ENCODE data around the gene KCNRG. TPM values are rescaled to one million over a fixed set of nuclear protein-coding genes. Genes with fewer than 3 reads are reported as not detected.

Gene KCNRG, protein sequence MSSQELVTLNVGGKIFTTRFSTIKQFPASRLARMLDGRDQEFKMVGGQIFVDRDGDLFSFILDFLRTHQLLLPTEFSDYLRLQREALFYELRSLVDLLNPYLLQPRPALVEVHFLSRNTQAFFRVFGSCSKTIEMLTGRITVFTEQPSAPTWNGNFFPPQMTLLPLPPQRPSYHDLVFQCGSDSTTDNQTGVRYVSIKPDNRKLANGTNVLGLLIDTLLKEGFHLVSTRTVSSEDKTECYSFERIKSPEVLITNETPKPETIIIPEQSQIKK
- total RNA-seq = 1 to 10 TPM; 1.1 to 3.1 (median 1.9) TPM

DNA sequence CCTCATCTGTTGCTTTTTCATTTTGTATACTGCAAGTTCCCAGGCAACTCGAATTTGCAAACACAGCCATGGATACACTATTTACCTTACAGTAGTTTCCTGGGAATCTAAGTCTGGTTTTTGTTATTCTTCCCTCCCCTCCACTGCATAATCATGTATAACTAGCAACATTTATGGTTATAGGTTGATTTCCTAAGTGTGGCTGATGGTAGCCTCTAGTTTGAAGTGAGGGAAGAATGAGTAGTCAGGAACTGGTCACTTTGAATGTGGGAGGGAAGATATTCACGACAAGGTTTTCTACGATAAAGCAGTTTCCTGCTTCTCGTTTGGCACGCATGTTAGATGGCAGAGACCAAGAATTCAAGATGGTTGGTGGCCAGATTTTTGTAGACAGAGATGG lies at the start of gene KCNRG:
TSS of gene KCNRG (plus strand) at position 187 of the 400 bp plus-strand sequence. CDS start at position 237, 50 bp downstream.
- TF ChIP-seq, protein P1, sequence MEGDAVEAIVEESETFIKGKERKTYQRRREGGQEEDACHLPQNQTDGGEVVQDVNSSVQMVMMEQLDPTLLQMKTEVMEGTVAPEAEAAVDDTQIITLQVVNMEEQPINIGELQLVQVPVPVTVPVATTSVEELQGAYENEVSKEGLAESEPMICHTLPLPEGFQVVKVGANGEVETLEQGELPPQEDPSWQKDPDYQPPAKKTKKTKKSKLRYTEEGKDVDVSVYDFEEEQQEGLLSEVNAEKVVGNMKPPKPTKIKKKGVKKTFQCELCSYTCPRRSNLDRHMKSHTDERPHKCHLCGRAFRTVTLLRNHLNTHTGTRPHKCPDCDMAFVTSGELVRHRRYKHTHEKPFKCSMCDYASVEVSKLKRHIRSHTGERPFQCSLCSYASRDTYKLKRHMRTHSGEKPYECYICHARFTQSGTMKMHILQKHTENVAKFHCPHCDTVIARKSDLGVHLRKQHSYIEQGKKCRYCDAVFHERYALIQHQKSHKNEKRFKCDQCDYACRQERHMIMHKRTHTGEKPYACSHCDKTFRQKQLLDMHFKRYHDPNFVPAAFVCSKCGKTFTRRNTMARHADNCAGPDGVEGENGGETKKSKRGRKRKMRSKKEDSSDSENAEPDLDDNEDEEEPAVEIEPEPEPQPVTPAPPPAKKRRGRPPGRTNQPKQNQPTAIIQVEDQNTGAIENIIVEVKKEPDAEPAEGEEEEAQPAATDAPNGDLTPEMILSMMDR (IDR thresholded peaks at IDR 0.05; ENCODE audit: low read depth) = no peak

DNA sequence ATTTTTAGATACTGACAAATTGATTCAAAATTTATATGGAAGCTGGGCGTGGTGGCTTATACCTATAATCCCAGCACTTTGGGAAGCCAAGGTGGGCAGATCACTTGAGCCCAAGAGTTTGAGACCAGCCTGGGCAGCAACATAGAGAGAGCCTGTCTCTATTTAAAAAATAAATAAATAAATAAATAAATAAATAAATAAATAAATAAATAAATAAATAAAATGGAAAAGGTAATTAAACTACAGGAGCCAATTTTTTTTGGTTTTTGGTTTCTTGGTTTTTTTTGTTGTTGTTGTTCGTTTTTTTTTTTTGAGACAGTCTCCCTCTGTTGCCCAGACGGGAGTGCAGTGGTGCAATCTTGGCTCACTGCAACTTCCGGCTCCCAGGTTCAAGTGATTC lies 47.8 kb upstream of the KCNRG start:
- TF ChIP-seq, protein P1 (IDR thresholded peaks at IDR 0.05; ENCODE audit: low read depth) = no peak

DNA sequence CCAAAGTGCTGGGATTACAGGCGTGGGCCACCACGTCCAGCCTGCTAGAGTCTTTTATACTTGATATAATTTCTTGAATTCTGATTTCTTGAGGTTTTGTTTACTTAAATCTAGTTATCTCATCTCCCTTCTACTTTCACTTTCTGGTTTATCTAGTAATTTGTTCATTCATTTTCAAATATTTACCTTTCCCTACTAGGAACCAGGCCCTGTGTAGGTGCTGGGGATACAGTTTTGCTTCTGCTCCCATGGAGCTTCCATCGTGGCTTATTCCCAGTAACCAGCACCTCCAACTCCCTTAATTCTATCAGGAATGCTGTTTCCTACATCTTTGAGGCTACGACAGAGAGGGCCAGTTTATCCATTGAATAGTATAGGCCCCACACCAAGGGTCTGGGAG lies 42.5 kb upstream of the KCNRG start:
- TF ChIP-seq, protein P1 (IDR thresholded peaks at IDR 0.05; ENCODE audit: low read depth) = no peak

DNA sequence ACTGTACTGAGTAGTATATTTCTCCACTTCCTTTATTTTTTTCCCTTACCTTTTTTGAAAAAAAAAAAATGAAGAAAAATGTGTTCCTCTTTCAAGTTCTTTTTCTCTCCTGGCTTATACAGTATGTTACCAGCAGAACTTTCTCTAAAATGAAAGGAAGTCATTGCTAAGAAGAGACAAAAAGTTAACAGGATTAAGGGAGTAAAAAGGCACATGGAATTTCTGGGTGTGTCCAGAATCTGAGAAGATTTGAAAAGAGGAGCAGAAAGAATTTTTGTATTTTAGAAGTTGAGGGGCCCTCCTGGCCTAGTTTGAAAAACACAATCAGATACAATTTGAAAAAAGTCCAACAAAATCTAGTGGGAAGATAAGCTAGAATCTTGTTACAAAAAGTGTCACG lies 39.4 kb upstream of the KCNRG start:
- TF ChIP-seq, protein P1 (IDR thresholded peaks at IDR 0.05; ENCODE audit: low read depth) = no peak

DNA sequence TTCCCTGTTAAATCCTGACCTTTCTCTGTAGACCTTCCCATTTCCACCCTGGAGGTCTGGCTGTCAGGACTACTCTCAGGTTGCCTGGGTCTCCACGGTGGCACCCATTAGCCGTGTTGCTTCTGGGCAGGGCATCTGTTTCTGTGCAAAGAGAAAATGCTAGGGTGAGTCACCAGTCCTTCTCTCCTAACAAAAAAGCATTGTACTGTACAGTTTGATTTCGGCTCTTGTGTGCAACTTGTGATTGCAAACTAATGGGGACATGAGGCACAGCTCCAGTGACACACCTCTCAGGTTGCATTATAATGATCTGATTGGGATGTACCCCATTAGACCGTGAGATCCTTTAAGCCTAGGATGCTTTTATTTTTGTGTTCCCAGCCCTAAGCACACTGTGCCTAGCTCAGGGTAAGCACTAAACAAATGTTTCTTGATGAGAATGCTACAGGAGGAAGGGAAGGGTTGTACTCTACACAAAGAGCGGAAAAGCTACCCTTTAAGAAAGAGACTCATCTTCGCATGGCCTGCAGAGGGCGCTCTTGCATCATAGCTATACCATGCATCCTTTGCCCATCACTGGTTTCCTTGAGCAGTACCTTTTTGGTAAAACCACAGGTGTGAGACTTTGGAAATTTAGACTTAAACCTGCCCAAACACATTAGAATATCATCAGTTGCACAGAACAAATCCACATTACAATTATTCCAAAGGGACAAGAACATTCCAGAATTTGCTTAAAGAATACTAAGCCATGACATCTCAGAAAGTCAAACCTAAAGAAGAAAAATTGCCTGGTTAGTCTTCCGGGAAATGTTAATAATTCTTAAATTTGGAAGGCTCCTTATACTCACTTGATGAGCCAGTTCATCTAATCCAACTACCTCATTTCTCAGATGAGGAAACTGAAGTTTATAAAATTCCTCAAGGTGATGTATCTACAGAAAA lies 38.7 kb upstream of the KCNRG start:
- TF ChIP-seq, protein P1 (IDR thresholded peaks at IDR 0.05; ENCODE audit: low read depth) = no peak

DNA sequence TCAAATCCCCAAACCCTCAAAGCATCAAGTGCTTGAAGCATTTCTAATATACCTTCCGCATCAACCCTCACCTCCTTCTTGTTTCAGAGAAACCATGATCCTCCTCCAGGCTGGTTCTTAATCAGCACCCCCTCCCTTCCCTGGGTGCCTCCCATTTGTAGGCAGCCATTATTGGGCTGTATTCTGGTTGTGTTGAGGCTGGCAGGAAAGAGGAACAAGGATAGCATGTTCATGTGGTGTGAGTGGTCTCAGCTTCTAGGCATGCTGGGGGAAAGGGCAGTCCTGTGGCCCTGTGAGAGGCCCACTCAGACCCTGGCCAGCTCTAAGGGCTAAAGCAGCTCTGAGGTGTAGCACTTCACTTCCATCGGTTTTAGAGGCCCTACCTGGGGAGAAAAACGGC lies 37.3 kb upstream of the KCNRG start:
- TF ChIP-seq, protein P1 (IDR thresholded peaks at IDR 0.05; ENCODE audit: low read depth) = no peak

DNA sequence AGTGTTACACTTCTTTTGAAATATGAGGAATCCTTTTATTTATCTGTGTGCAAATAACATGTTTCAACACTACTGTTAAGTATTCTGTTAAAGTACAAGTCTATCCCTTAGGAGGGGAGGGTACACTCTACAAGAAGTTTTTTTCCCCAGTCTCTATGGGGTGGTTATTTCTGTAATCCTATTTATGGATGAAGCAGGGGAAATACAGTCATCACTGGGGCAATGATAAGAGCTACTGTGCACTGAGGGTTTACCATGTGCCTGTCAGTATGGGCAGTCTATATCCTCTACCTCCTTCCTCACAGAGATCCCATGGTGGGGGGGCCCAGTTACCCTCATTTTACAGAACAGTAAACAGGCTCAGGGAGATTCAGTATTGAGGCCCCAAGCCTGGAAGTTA lies 35.0 kb upstream of the KCNRG start:
- TF ChIP-seq, protein P1 (IDR thresholded peaks at IDR 0.05; ENCODE audit: low read depth) = no peak

Data from subcutaneous adipose tissue (tissue), 4 donors.